PC-3 (cell line): ENCODE results near the gene LIG3. TPM values are rescaled to one million over a fixed set of nuclear protein-coding genes. Genes with fewer than 3 reads are reported as not detected.
"Not testable (repeated sequence)": the region's sequence is repeated elsewhere in the genome, so short reads cannot be mapped to it uniquely, and the experiment has no call there.

Source experiments
- ATAC-seq: fragments of 200-7000 bp; cut with Tn5 transposase; 2 replicates; pipeline ENCODE4 v1.9.1; 2020; ENCODE audit warnings: mild to moderate bottlenecking, moderate library complexity
- BruUV-seq: library from RNA; stranded (reverse); fragments of 400-500 nt; replicated peaks from 2 replicates; lab custom pipeline; 2021; lab: Mats Ljungman, UMichigan
- CTCF ChIA-PET: fragments of 300-600 bp; sonication (Branson Sonifier 250); formaldehyde crosslinking; loops from one replicate; lab custom pipeline; 2022; ENCODE audit warnings: antibody characterized with exemption; lab: Charles Lee
- POLR2A ChIA-PET: fragments of 300-600 bp; sonication (Branson Sonifier 250); formaldehyde crosslinking; loops from one replicate; lab custom pipeline; 2022; ENCODE audit warnings: antibody characterized with exemption; ENCODE audit not compliant: unreplicated experiment; lab: Charles Lee
- DNase-seq: peaks from one replicate; pipeline ENCODE4 v3.0.0-alpha.2; 2015
- H2AFZ ChIP-seq: fragments of 300-600 bp; sonication (generic); 2 replicates; pipeline ENCODE4 v1.6.0; 2016; ENCODE audit warnings: antibody characterized with exemption, low read length
- H3F3A ChIP-seq: fragments of 300-600 bp; sonication (generic); one replicate; pipeline ENCODE4 v1.6.0; 2017; ENCODE audit warnings: antibody characterized with exemption, low read length, control low read depth, mild to moderate bottlenecking; ENCODE audit not compliant: unreplicated experiment
- H3K27ac ChIP-seq: fragments of 300-600 bp; sonication (generic); 2 replicates; pipeline ENCODE4 v1.5.1; 2016; ENCODE audit warnings: mild to moderate bottlenecking, low read length
- H3K27me3 ChIP-seq: fragments of 300-600 bp; sonication (generic); 2 replicates; pipeline ENCODE4 v1.6.1; 2016; ENCODE audit warnings: low read length, mixed read lengths
- H3K36me3 ChIP-seq: fragments of 300-600 bp; sonication (generic); 2 replicates; pipeline ENCODE4 v1.6.1; 2016; ENCODE audit warnings: low read depth, mixed run types, low read length, mixed read lengths
- H3K4me1 ChIP-seq: fragments of 300-600 bp; sonication (generic); 2 replicates; pipeline ENCODE4 v1.5.1; 2016; ENCODE audit warnings: low read length; ENCODE audit not compliant: insufficient read depth
- H3K4me2 ChIP-seq: fragments of 300-600 bp; sonication (generic); 2 replicates; pipeline ENCODE4 v1.6.0; 2016; ENCODE audit warnings: low read length
- H3K4me3 ChIP-seq: fragments of 300-600 bp; sonication (generic); 2 replicates; pipeline ENCODE4 v1.5.1; 2016; ENCODE audit warnings: mild to moderate bottlenecking, low read length, mixed read lengths
- H3K79me2 ChIP-seq: fragments of 300-600 bp; sonication (generic); 2 replicates; pipeline ENCODE4 v1.6.1; 2017; ENCODE audit warnings: low read length, mixed read lengths
- H3K9ac ChIP-seq: fragments of 300-600 bp; sonication (generic); 2 replicates; pipeline ENCODE4 v1.6.0; 2016; ENCODE audit warnings: mild to moderate bottlenecking, low read length
- H3K9me2 ChIP-seq: fragments of 300-600 bp; sonication (generic); replicated peaks from 2 replicates; pipeline ENCODE4 v1.6.1; 2016; ENCODE audit warnings: mixed run types, low read length, mixed read lengths
- H3K9me3 ChIP-seq: fragments of 300-600 bp; sonication (generic); 2 replicates; pipeline ENCODE4 v1.6.1; 2016; ENCODE audit warnings: low read length, mixed read lengths
- H4K20me1 ChIP-seq: fragments of 300-600 bp; sonication (generic); 2 replicates; pipeline ENCODE4 v1.6.1; 2016; ENCODE audit warnings: low read length, mixed read lengths
- CTCF ChIP-seq: fragments of 300-600 bp; sonication (generic); conservative IDR thresholded peaks from 2 replicates; pipeline ENCODE4 v1.5.1; 2017; ENCODE audit warnings: antibody characterized with exemption, low read depth, mild to moderate bottlenecking, low read length
- EZH2 ChIP-seq: fragments of 300-600 bp; sonication (generic); IDR thresholded peaks from one replicate; pipeline ENCODE4 v1.6.1; 2017; ENCODE audit warnings: antibody characterized with exemption, mild to moderate bottlenecking, low read length; ENCODE audit not compliant: unreplicated experiment
- EZH2phosphoT487 ChIP-seq: fragments of 300-600 bp; sonication (generic); IDR thresholded peaks from 2 replicates; pipeline ENCODE4 v1.6.1; 2018; ENCODE audit warnings: mild to moderate bottlenecking, antibody characterized with exemption, low read length, borderline replicate concordance
- intact Hi-C: fragments of 100-400 bp; cut with micrococcal nuclease; formaldehyde crosslinking; loops from 2 replicates; pipeline ENCODE4 v1.9.0; 2023
- total RNA-seq: library from RNA; depleted of rRNA; stranded (reverse); fragments of >200 nt; gene quantifications from 2 replicates; pipeline ENCODE4 v1.2.3, GENCODE V29; 2014

LIG3 gene
- total RNA-seq, 1 experiment from 2014 or later, result 43.2 TPM

- no peak overlapping the region for H3K4me3 ChIP-seq
- POLR2A ChIA-PET, result no interaction called here
- CTCF ChIA-PET, result interaction anchor here (0.7 kb wide), 1 partner anchor 23 kb away, joined by 3 read pairs; no protein-coding TSS in a partner anchor
- H4K20me1 ChIP-seq, result no peaks in the 10 kb centered on the region
- H3F3A ChIP-seq, result no peaks in the 10 kb centered on the region
- no peaks in the 10 kb centered on the region for H3K9me3 ChIP-seq
- no peaks in the 10 kb centered on the region for H3K27me3 ChIP-seq
- ATAC-seq (no peak), DNase-seq (no peak)
- H3K4me2 ChIP-seq, result no peak overlapping the region
- peaks cover 18% of the 10 kb centered on the region for H3K36me3 ChIP-seq
- no peak overlapping the region for H3K9ac ChIP-seq
- H3K9me2 ChIP-seq, result no peaks in the 10 kb centered on the region
- intact Hi-C loops, result loop anchor here (2.0 kb wide), 1 partner anchor 119 kb away; the partner anchor contains the start of gene RAD51D
- H3K79me2 ChIP-seq, result no peaks in the 10 kb centered on the region
- no TSS peak for BruUV-seq
- no peak overlapping the region for H3K27ac ChIP-seq
- no peak for TF ChIP-seq CTCF
- no peak for TF ChIP-seq EZH2phosphoT487
- no peak for TF ChIP-seq EZH2
- peaks cover 13% of the 10 kb centered on the region for H3K4me1 ChIP-seq
- H2AFZ ChIP-seq, result no peak overlapping the region
These were observed 19.1 kb downstream of the LIG3 start for GRCh38 chr17:34999456-34999855.

- Histone ChIP-seq H3K4me1 (peaks cover 13% of the 10 kb centered on the region), H3K36me3 (peaks cover 18% of the 10 kb centered on the region)
- H2AFZ ChIP-seq, DNase-seq, H3K4me2 ChIP-seq, H3K4me3 ChIP-seq, H3K9ac ChIP-seq, BruUV-seq, H3K9me3 ChIP-seq, CTCF ChIA-PET, H3K9me2 ChIP-seq, H3K27me3 ChIP-seq, H4K20me1 ChIP-seq, H3F3A ChIP-seq, ATAC-seq, H3K79me2 ChIP-seq, intact Hi-C loops, H3K27ac ChIP-seq: not testable (repeated sequence)
- POLR2A ChIA-PET, result interaction anchor here (0.5 kb wide), 1 partner anchor 80 kb away, joined by 4 read pairs; no protein-coding TSS in a partner anchor
These were observed 20.7 kb downstream of the LIG3 start for GRCh38 chr17:35000965-35001364.

- no peak overlapping the region for H3K27ac ChIP-seq
- intact Hi-C loops, result no loop called here
- no peaks in the 10 kb centered on the region for H4K20me1 ChIP-seq
- DNase-seq (peak; percentile 25), ATAC-seq (no peak)
- ChIA-PET POLR2A (no interaction called here), CTCF (no interaction called here)
- H3K27me3 ChIP-seq, result no peaks in the 10 kb centered on the region
- TF ChIP-seq EZH2, result no peak
- TF ChIP-seq CTCF, result no peak
- TF ChIP-seq EZH2phosphoT487, result no peak
- no peak overlapping the region for H3K4me3 ChIP-seq
- H3F3A ChIP-seq, result no peaks in the 10 kb centered on the region
- no TSS peak for BruUV-seq
- no peak overlapping the region for H3K4me2 ChIP-seq
- H3K4me1 ChIP-seq, result peaks cover 13% of the 10 kb centered on the region
- H3K79me2 ChIP-seq, result no peaks in the 10 kb centered on the region
- no peaks in the 10 kb centered on the region for H3K9me2 ChIP-seq
- no peak overlapping the region for H3K9ac ChIP-seq
- no peak overlapping the region for H2AFZ ChIP-seq
- H3K36me3 ChIP-seq, result peaks cover 18% of the 10 kb centered on the region
- H3K9me3 ChIP-seq, result no peaks in the 10 kb centered on the region
These were observed 21.2 kb downstream of the LIG3 start for GRCh38 chr17:35001549-35001948.
